ENCODE data around the gene TYW1.
"Not testable (repeated sequence)": the region's sequence is repeated elsewhere in the genome, so short reads cannot be mapped to it uniquely, and the experiment has no call there.

The TYW1 gene

DNA sequence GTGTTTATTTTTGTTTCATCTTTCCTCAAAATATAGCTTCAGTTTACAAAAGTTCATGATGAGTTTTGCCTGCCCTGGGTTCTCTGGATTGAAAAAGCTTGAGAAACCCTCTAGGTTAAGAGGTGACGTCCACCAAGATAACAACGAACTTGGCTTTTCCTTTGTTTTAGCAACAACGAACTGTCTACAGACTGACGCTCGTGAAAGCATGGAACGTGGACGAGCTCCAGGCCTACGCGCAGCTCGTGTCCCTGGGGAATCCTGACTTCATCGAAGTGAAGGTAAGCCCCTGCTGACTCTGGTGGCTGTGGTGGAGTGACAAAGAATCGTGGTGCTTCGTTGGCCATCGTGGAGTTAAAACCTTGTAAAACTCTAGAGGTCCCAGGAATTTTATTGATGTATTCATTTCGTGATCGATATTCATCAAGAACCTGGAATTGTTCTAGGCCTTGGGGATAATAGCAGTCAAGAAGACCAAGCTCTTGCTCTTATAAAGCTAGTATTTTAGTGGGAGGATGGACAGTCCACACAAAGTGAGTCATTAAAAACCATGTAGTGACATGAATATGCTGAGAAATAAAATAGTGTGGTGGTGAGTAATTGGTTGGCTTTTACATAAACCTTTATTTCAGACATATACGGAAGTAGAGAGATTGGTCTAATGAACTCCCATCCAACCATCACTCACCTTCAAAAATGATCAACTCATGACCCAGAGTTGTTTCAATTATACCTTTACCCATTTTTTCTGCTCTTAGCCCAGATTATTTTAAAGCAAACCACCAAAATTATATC is 186.5 kb downstream of the TYW1 start:
- not testable (repeated sequence) for FAIRE-seq; DNase-seq (ENCODE audit: insufficient read length, low spot score)

DNA sequence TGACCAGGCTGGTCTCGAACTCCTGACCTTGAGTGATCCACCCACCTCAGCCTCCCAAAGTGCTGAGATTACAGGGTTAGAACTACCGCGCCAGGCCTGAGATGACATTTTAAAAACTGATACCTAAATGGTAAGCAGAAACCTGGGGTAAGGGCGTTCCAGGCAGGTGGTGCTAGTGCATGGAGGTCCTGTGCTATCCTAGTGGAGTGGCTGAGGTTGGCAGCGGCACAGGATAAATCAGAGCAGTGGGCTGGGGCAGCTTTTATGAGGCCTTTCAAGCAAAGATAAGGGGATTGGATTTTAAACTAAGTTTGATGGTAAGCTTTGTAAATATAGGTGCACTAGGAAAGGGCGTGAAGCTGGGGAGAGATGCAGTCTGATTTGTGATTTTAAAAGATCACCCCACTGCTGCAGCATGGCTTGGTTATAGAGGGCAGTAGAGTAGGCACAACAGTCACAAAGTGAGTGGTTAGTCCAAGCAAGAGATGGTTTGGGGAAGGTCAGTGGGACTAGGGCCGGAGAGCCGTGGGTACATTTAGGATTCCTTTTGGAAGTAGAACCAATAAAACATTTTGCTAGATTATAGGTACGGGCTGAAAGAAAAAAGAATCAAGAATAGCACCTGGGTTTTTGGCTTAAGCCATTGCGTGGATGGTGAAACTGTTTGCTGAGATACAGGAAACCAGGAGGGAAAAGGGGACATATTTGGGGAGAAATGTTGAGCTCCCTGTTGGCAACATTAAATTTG is 188.5 kb downstream of the TYW1 start:
- not testable (repeated sequence) for FAIRE-seq; DNase-seq (ENCODE audit: insufficient read length, low spot score)

DNA sequence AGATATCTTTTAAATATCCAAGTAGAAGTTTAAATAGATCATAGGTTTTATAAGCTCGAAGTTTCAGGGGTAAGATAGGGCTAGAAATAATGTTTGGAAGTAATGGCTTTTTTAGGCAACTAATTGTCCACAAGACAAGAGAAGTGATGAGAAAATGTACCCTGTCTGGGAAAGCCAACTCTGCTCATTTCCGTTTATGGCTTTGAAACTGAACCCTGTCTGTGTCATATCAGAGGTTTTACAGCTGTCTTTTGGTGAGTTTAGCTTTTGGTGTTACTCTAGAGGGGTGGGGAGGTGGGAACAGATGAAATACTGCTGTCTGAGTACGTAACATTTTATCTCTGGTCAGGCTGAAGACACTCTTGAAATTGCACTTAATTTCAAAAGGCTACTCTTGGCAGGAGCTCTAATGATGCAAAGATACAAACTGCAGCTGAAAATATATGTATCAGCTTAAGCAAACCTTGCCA is 189.1 kb downstream of the TYW1 start:
- not testable (repeated sequence) for FAIRE-seq

DNA sequence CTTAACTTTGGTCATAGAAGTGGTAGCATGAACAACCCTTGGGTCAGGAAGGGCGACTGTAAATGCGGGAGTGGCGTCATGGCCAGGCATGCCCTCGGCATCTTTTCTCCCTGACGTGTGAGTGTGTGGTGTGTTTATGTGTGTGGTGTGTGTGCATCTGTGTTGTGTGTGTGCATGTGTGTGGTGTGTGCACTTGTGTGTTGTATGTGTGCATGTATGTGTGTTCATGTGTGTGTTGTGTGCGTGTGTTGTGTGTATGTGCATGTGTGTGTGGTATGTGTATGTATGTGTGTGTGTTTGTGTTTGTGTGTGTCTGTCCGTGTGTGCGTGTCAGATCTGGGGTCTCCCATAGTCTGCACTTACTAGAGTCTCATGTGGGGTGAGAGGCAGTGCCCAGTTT is 192.5 kb downstream of the TYW1 start:
- DNase-seq (ENCODE audit: insufficient read length, low spot score); FAIRE-seq: not testable (repeated sequence)

More for the DNA sequence above, 189.1 kb downstream of the TYW1 start:
- DNase-seq (ENCODE audit: insufficient read length, low spot score) = not testable (repeated sequence)

DNA sequence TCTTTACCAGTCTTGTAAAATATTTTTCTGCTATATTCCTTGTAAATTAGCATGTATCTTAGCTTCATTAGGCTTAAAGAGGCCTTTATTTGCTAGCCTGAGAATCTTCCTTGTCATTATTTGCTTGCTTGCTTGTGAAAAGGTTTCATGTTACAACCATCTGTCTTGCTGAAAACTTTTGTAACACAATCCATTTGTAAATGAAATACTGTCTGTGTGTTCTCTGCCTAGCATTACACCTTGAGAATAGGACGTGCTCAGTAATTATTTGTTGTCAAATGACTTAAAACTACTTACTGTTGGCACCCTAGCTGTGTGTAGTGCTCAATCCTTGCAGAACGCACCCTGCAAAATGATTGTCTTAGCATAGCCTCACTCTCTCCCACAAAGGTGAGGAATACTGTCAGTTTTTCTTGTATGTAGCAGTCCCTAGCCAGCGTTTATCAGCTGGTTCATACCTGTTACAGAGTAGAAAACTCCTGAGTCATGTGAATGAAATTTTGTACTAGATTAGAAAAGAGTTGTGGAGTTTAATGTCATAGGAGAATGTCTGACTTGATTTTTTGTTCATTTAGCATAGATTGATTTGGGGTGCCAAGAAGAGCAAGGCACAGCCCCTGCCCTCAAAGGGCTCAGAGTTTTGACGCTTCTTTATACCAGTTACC is 193.3 kb downstream of the TYW1 start:
- not testable (repeated sequence) for FAIRE-seq; DNase-seq (ENCODE audit: insufficient read length, low spot score)

DNA sequence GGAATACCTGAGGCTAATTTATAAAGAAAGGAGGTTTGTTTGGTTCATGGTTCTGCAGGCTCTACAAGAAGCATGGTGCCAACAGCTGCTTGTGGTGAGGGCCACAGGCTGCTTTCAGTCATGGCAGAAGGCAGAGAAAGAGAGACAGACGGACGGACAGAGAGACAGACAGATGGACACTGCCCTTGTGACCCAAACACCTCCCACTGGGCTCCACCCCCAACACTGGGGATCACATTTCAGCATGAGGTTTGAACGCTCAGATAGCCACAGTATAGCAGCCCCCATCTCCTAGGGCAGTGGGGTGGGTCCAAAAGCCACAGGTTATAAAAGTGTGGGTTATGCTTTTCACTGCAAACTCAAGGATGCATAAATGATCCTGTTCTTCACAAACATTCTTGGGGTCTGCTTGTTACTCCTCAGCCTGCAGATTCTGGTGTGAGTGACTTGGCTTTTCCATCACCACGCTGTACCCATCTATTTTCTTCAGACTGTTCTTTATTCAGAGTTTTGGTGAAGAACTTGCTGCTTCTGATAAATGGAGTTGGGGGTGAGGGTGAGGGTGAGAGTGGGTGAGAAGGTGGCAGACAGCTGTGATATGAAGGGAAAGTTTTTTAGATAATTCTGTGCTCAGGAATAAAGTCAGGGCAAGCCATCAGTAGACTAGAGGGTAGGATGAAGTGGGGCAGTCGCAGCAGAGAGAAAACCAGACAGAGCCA is 194.5 kb downstream of the TYW1 start:
- not testable (repeated sequence) for DNase-seq (ENCODE audit: insufficient read length, low spot score)

DNA sequence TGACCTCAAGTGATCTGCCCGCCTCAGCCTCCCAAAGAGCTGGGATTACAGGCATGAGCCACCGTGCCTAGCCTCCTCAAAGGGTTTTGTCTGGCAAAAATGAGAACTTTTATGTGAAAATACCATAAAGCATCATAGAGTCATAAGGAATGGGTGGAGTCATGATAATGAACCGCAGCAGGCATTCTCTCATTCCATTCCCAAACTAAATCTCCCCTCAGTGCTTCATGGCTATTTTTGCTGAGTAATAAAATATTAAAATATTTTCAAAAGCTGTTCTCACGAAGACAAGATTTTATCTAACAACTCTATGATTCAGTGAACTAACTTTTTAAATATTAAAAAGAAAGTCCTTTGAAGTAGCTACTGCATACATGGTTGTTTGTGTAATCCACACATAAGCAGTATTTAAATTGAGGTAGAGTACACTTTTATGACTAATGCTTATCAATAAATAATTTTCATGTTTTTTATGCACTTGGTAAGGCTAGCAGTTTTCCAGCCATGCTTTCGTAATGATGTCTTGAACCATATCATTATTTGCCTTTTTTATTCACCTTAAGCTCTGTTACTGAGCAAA is 195.6 kb downstream of the TYW1 start:
- DNase-seq (ENCODE audit: insufficient read length, low spot score); FAIRE-seq: not testable (repeated sequence)

More for the DNA sequence above, 194.5 kb downstream of the TYW1 start:
- not testable (repeated sequence) for FAIRE-seq

DNA sequence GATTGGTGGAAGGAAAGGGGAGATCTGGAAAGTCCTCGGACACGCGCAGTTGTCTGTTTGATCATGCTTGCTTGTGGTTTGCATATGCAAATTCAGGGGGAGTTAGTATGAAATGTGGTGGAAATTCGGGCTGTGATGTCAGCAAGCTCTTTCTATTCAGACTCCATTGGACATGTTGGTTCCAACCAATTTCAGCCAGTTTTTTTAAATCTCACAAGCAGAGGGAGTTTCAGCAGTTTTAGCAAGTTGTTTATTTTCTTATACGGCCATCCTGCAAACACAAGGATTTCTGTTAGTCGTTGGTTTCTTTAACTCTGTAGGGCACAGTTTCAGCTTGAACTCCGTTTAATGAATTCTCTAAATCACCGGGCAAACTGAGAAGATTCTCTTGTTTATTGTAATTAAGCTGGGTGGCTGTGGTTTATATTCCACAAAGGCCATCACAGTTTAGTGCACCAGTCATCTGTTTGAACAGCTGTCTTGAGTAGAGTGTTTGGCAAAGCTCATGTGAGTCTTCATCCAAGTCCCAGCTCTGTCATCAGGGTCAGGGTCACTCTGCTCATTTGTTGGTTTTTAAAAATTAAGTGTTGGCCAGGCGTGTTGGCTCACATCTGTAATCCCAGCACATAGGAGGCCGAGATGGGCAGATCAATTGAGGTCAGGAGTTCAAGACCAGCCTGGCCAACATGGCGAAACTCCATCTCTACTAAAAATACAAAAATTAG is 196.4 kb downstream of the TYW1 start:
- FAIRE-seq; DNase-seq (ENCODE audit: insufficient read length, low spot score): not testable (repeated sequence)

DNA sequence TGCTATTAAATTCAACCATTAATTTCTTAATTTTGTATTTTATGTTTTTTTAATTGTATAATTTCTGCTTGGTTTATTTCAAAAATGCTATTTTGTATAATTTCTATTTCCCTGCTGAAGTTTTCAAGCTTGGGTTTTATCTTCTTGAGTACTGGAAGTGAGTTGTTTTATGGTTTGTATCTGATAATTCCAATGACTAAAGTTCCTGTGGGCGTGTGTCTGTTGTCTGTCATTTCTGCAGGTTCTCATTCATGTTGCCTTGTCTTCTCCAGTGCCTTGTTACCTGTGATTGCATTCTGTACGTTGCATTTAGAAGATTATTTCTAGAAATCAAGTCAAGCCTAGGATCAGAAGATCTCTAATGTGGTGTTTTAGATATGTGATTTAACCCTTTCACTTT is 199.5 kb downstream of the TYW1 start:
- DNase-seq (ENCODE audit: insufficient read length, low spot score); FAIRE-seq: not testable (repeated sequence)

DNA sequence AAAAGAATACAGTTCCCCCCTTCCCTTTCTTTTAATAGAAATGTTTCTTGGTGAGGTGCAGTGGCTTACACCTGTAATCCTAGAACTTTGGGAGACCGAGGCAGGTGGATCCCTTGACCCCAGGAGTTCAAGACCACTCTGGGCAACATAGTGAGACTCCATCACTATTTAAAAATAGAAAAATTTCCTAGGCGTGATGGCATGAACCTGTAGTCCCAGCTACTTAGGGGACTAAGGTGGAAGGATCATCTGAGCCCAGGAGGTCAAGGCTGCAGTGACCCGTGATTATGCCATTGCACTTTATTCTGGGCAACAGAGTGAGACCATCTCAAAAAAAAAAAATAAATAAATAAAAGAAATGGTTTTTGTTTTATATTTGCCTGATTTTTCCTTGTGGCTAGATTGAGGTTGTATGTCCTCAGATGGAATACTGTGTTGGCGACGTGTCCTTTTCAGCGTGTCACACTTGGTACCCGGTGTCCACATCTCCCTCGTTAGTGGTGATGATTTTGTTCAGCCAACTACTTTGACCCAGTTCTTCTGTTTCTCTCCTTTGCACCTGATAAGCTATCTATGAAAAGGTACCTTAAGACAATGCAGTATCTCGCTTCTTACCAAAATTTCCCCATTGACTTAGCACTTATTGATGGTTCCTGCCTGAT is 202.4 kb downstream of the TYW1 start:
- FAIRE-seq = not testable (repeated sequence)

DNA sequence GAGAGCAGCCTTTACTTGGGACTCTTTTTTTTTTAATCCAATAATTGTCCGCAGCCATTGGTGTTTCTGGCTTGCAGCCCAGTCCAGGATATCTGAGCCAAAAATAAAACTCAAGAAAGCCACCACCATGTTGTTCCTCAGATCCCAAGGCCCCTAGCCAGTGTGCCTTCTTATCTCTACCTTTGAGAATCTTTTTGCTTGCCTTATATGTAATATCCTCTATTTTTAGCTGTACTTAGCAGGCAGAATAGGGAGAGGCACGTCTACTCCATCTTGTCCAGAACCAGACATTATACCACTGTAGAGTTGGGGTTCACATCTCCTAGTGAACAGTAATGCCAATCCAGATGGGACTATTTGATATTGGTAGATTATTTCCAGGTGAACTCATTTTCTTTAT is 209.1 kb downstream of the TYW1 start:
- not testable (repeated sequence) for DNase-seq (ENCODE audit: insufficient read length, low spot score); FAIRE-seq

More for the DNA sequence above, 202.4 kb downstream of the TYW1 start:
- not testable (repeated sequence) for DNase-seq (ENCODE audit: insufficient read length, low spot score)

DNA sequence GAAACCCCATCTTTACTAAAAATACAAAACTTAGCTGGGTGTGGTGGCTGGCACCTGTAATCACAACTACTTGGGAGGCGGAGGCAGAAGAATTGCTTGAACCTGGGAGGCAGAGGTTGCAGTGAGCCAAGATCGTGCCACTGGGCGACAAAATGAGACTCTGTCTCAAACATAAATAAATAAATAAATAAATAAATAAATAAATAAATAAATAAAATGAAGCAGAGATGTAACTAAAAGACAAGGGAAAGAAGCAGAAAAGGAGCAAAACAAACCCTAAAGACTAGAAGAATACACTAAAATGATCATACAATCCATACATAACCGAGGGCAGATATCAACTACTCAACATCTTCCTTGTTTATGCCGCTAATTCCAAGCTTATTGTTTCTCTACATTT is 209.8 kb downstream of the TYW1 start:
- no peak for DNase-seq (ENCODE audit: insufficient read length, low spot score)
- no peak for FAIRE-seq

DNA sequence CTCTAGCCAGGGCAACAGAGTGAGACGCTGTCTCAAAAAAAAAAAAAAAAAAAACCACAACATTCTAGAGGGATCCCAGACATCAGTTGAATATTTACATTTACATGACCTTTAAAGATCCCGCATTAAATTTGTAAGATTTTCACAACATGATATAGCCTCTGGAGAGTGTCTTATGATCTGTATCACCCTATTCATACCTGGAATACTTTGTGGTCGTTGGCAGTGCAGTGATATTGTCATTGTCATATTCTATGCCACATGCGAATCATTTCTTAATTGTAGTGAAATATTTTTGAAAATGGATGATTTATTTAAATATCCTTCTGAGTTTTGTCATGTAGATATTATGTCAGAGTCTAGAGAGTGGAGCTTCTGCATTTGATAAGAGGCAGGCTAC is 212.0 kb downstream of the TYW1 start:
- not testable (repeated sequence) for FAIRE-seq; DNase-seq (ENCODE audit: insufficient read length, low spot score)

DNA sequence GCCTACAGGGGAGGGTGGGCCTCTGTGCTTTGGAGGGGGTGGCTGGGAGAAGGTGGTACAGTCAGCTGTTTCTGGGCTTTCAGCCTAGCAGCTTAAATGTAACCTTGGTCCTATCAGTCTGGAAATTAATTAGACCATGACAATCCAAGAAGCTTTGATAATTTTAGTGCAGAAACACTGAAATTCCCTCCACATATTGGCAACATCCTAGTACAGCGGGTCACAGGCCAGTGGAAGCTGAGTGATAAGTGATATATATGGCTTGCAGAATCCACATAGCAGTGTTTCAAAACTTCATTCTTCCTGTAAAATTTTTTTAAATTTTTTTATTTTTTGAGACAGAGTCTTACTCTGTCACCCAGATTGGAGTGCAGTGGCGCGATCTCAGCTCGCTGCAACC is 212.6 kb downstream of the TYW1 start:
- no peak for DNase-seq (ENCODE audit: insufficient read length, low spot score)
- FAIRE-seq = no peak

DNA sequence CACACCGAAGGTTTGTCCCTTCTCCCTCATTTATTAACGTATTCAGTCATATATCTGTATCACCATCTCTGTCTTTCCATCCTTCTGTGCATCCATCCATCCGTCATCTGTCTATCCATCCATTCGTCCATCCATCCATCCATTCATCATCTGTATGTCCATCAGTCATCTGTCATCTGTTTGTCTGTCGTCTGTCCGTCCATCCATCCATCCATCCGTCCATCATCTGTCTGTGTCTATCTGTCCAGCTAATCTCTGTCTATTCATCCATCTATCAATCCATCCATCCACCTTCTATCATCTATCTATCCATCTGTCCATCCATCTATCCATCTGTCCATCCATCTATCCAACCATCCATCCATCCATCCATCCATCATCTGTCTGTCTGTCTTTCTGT is 213.9 kb downstream of the TYW1 start:
- peak; percentile 65 for FAIRE-seq
- DNase-seq (ENCODE audit: insufficient read length, low spot score) = no peak

DNA sequence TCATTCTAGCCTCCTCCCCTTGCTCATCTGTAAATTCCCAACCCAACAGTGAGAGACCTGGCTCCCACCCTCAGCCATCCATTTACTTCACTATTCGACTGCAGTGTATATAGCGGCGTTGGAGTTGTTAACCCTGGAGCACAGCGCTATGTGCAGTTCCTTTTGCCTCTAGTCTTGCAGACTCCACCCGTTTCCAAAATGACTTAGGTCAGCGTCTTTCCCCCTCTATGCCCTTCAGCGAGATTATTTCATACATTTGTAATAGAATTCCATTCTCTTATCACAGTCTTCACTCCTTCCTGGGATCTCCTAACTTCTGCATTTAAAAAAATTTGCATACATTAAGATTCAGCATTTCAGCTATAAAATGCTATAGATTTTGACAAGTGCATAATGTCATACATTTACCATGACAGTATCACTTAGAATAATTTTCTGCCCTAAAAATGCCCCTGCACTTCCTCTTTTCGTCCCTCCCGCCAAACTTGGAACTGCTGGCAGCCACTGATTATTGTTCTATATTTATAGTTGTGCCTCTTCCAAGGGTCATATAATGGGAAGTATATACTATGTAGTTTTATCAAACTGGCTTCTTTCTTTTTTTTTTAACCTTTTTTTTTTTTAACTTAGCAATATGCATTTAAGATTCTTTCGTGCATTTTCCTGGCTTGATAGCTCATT is 215.2 kb downstream of the TYW1 start:
- FAIRE-seq; DNase-seq (ENCODE audit: insufficient read length, low spot score): not testable (repeated sequence)

DNA sequence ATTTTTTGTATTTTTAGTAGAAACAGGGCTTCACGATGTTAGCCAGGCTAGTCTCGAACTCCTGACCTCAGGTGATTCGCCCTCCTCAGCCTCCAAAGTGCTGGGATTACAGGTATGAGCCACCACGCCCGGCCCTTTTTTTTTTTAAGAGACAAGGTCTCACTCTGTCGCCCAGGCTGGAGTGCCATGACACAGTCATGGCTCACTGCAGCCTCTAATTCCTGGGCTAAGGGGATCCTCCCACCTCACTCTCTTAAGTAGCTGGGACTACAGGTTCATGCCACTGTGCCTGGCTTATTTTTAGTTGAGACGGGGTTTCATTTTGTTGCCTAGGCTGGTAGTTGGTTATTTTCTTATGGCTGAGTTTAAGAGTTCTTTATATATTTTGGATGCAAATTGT is 216.4 kb downstream of the TYW1 start:
- DNase-seq (ENCODE audit: insufficient read length, low spot score); FAIRE-seq: not testable (repeated sequence)

DNA sequence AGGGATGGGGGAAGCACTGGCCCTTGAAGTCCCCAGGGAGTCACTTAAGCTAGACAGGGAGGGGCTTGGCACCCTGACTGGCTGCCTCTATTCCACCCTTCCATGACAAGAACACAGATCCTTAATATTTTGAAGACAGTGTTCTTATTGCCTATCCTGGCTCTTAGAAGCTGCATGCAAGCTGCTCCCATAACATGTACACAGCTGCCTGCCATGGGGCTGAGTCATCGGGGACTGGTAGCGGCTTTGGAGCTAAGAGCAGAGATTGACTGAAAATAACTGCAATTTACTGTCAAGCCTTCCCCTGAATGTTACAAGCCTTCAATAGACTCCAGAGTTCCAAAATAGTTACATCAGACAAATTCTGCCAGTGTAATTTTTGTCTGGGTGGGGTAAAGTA is 226.9 kb downstream of the TYW1 start:
- peak; percentile 18 for DNase-seq (ENCODE audit: insufficient read length, low spot score)
- FAIRE-seq = not testable (repeated sequence)
